ENCODE data around the gene BRMS1.
A peak's percentile ranks its signal among the peaks of the same experiment; 100 is the strongest.
"Not testable (repeated sequence)": the region's sequence is repeated elsewhere in the genome, so short reads cannot be mapped to it uniquely, and the experiment has no call there.

Gene BRMS1

GRCh38 chr11:66344550-66345315 is at the start of gene BRMS1:
TSS of gene BRMS1 (minus strand) at chr11:66345104. CDS start at chr11:66342234, 2,870 bp downstream.
- peak; percentile 66 for DNase-seq

- no peak for DNase-seq
Measured at GRCh38 chr11:66393954-66394353, 49.0 kb upstream of the BRMS1 start.

- no peak for DNase-seq
Measured at GRCh38 chr11:66391322-66391721, 46.4 kb upstream of the BRMS1 start.

GRCh38 chr11:66388780-66389386 is 44.0 kb upstream of the BRMS1 start:
- DNase-seq: no peak

GRCh38 chr11:66386171-66387069 is 41.5 kb upstream of the BRMS1 start:
- DNase-seq: peak; percentile 34

GRCh38 chr11:66384316-66384715 is 39.4 kb upstream of the BRMS1 start:
- not testable (repeated sequence) for DNase-seq

GRCh38 chr11:66380264-66380663 is 35.4 kb upstream of the BRMS1 start:
- not testable (repeated sequence) for DNase-seq

GRCh38 chr11:66373690-66374287 is 28.9 kb upstream of the BRMS1 start:
- DNase-seq: not testable (repeated sequence)

GRCh38 chr11:66373265-66373664 is 28.4 kb upstream of the BRMS1 start:
- no peak for DNase-seq

GRCh38 chr11:66371627-66372415 is 26.9 kb upstream of the BRMS1 start, which contains the start of gene SLC29A2:
TSS of gene SLC29A2 (minus strand) at chr11:66371760. CDS start at chr11:66371591, 169 bp downstream.
- peak; percentile 57 for DNase-seq

- DNase-seq: no peak
Measured at GRCh38 chr11:66369073-66369894, 24.4 kb upstream of the BRMS1 start.

- no peak for DNase-seq
Measured at GRCh38 chr11:66368484-66368883, 23.6 kb upstream of the BRMS1 start.

- no peak for DNase-seq
Measured at GRCh38 chr11:66367561-66368312, 22.8 kb upstream of the BRMS1 start.

- DNase-seq: no peak
Measured at GRCh38 chr11:66366844-66367477, 22.1 kb upstream of the BRMS1 start.

GRCh38 chr11:66365711-66366619 is 21.1 kb upstream of the BRMS1 start:
- no peak for DNase-seq

- no peak for DNase-seq
Measured at GRCh38 chr11:66365166-66365565, 20.3 kb upstream of the BRMS1 start.

GRCh38 chr11:66363805-66364535 is 19.1 kb upstream of the BRMS1 start:
- DNase-seq: no peak

GRCh38 chr11:66363187-66363601 is 18.3 kb upstream of the BRMS1 start:
- DNase-seq: no peak
